OCI-LY3 (cell line): ENCODE measurements around the gene AIPL1.

Experiments used
- CTCF ChIP-seq: fragments of 200-600, 300-600 bp; sonication (generic); IDR thresholded peaks from 2 replicates; pipeline ENCODE4 v1.5.1; 2014; ENCODE audit warnings: antibody characterized with exemption, low read length, low read depth
- EZH2phosphoT487 ChIP-seq: fragments of 200-600 bp; shearing (Covaris generic); IDR thresholded peaks from 2 replicates; pipeline ENCODE4 v1.6.1; 2018; ENCODE audit warnings: antibody characterized with exemption, mixed run types, low read depth

GRCh38 chr17:6387858-6388257 is 47.1 kb downstream of the AIPL1 start:
- TF ChIP-seq CTCF (no peak), EZH2phosphoT487 (no peak)
